Stomach (tissue), 4 donors: ENCODE data around the gene ATP9B.

Experiments
- CTCF ChIP-seq, 7 experiments: fragments of 450-650 bp in 4 of 7; fragments of 200-600 bp in 3 of 7; sonication (generic) in 3 of 7; IDR thresholded peaks; one replicate each; pipeline ENCODE4 v1.5.1; 2016 to 2019; ENCODE audit warnings: antibody characterized with exemption in 7 of 7, control low read depth in 2 of 7, mild to moderate bottlenecking in 1 of 7
- POLR2A ChIP-seq, 4 donors: fragments of 450-650 bp; IDR thresholded peaks; one replicate each; pipeline ENCODE4 v1.6.1; 2016; ENCODE audit warnings: antibody characterized with exemption in 4 of 4, control low read depth in 2 of 4, mild to moderate bottlenecking in 1 of 4, moderate library complexity in 1 of 4
- POLR2AphosphoS5 ChIP-seq, 3 donors: sonication (generic); formaldehyde crosslinking; IDR thresholded peaks; one replicate each; pipeline ENCODE4 v1.6.1; 2016; ENCODE audit warnings: antibody characterized with exemption in 3 of 3

- TF ChIP-seq CTCF (IDR thresholded peaks at IDR 0.05) (no peak), POLR2A (IDR thresholded peaks at IDR 0.05) (no peak), POLR2AphosphoS5 (IDR thresholded peaks at IDR 0.05) (no peak)
These were observed 189.3 kb downstream of the ATP9B start for GRCh38 chr18:79258447-79258846.
